ENCODE results near the gene ONECUT1. TPM values are rescaled to one million over a fixed set of nuclear protein-coding genes. Genes with fewer than 3 reads are reported as not detected.

The ONECUT1 gene
- total and polyA plus RNA-seq, 8 donors, result 0.18 to 1.2 TPM; not detected in 6

DNA sequence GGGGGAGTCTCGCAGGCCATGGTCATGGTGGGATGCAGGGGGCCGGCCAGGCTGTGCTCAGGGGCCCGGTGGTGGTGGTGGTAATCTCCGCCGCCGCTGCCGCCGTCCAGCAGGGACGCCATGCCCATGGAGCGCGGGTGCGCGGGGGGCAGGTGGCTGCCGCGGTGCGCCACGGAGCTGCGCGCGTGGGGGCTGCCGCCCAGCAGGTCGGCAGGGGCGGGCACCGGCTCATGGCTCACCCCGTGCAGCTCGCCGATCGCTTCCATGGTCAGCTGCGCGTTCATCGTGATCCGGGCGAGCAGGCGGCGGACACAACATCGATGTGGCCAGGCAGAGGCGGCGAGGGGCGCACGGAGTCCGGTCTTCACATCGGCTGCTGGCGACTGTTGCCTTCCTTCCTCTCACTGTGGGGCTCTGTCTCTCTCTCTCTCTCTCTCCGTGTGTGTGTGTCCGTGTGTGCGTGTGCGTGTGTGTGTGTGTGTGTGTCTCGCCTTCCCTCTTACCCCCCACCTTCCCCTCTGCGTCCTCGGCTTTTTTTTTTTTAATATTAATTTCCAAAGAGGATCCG, 451 bp downstream of the ONECUT1 start:
- H3K27ac ChIP-seq, result no peak overlapping the region
- no peaks in the 10 kb centered on the region for H3K36me3 ChIP-seq
- peaks cover 51 to 100% (median 86%) of the 10 kb centered on the region in 3 donors for H3K27me3 ChIP-seq
- TF ChIP-seq POLR2AphosphoS5 (IDR thresholded peaks at IDR 0.05) (no peak), EP300 (IDR thresholded peaks at IDR 0.05) (no peak), POLR2A (IDR thresholded peaks at IDR 0.05) (no peak)
- TF ChIP-seq, protein P1, sequence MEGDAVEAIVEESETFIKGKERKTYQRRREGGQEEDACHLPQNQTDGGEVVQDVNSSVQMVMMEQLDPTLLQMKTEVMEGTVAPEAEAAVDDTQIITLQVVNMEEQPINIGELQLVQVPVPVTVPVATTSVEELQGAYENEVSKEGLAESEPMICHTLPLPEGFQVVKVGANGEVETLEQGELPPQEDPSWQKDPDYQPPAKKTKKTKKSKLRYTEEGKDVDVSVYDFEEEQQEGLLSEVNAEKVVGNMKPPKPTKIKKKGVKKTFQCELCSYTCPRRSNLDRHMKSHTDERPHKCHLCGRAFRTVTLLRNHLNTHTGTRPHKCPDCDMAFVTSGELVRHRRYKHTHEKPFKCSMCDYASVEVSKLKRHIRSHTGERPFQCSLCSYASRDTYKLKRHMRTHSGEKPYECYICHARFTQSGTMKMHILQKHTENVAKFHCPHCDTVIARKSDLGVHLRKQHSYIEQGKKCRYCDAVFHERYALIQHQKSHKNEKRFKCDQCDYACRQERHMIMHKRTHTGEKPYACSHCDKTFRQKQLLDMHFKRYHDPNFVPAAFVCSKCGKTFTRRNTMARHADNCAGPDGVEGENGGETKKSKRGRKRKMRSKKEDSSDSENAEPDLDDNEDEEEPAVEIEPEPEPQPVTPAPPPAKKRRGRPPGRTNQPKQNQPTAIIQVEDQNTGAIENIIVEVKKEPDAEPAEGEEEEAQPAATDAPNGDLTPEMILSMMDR (IDR thresholded peaks at IDR 0.05), result no peak
- H3K4me3 ChIP-seq, result peak overlapping the region; percentile 44 to 62 (median 54)
- intact Hi-C loops (cut with DNase I; ENCODE audit: low total_unique reads), result no loop called here
- DNase-seq, result peak in 1 of 2 donors; percentile 67
- WGBS, 5 donors, result 1 to 2% (median 1%) methylated on average over 19 to 51 of the region's 51 CpGs
- H3K9me3 ChIP-seq, result peaks cover 0 to 1% (median 0%) of the 10 kb centered on the region in 4 donors
- peaks cover 34 to 65% (median 56%) of the 10 kb centered on the region in 4 donors for H3K4me1 ChIP-seq

DNA sequence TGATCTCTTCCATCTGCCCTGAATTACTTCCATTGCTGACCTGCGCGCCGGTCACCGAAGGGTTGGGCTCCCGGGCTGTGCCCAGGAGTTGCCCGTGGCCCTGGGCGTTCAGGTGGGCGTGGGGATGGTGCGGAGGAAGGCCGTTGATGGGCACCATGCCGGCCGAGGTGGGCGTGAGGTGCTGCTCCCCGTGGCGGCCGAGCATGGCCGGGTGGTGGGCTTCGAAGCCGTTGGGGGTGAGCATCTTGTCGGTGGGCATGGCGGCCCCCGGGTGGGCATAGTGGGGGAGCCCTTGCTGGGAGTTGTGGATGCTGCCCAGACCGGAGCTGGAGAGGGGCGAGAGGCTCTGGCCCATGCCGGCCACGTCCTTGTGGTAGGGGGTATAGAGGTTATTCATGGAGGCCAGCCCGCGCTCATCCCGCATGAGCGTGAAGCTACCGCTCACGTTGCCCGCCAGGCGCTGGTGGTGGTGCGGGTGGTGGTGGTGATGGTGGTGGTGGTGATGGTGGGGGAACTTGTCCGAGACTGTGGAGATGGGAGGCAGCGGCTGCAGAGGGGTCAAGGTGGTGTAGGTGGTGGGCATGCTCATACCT, 1.0 kb downstream of the ONECUT1 start:
- no peak for DNase-seq
- H3K4me1 ChIP-seq, result peaks cover 40 to 71% (median 61%) of the 10 kb centered on the region in 4 donors
- intact Hi-C loops (cut with DNase I; ENCODE audit: low total_unique reads), result no loop called here
- no peak for TF ChIP-seq POLR2A (IDR thresholded peaks at IDR 0.05)
- peaks cover 54 to 100% (median 86%) of the 10 kb centered on the region in 3 donors for H3K27me3 ChIP-seq
- WGBS, 5 donors, result 5 to 10% (median 7%) methylated on average over 14 to 37 of the region's 37 CpGs
- H3K36me3 ChIP-seq, result no peaks in the 10 kb centered on the region
- peak overlapping the region; percentile 44 to 62 (median 54) for H3K4me3 ChIP-seq
- no peak overlapping the region for H3K27ac ChIP-seq
- peaks cover 0 to 5% (median 0%) of the 10 kb centered on the region in 4 donors for H3K9me3 ChIP-seq

DNA sequence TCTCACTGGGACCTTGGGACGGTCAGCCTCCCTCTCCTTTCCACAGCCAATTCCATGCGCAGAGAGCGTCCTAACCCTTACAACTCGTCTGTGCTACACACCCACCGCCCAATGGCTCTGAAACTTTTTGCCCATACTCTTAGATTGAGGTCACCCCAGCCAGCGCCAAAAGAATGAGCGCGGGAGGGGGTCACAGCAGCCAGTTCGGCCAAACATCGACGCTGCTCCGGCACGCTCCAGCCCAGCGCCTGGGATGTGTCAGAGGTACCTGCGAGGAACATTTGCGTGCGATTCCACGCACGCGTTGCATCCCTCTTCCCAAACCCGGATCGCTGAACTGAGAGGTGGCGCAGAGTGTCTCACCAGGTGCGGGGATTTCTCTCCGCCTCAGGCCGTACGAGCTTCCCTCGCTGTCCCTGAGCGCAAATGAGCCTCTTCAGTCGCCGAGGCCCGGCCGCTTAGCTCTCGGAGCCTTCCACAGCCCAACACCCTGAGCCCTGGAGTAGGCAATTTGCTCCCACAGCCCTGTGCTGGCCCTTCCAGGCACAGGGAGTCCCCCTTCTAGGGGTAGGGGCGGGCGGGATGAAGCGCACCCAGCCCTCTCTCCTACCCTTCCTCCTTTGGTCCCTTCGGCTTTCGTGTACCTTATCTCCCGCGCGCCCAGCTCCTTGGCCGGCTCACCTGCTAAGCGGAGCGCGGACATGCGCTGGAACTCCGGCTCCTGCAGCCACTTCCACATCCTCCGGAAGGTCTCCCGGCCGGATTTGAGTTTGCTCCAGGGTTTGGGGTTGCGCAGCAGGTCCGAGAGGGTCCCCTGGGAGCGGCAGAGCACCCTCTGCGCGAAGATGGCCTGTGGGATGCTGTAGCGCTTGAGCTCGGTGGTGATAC, 1.8 kb downstream of the ONECUT1 start:
- Histone ChIP-seq H3K36me3 (no peaks in the 10 kb centered on the region), H3K4me1 (peaks cover 46 to 78% (median 67%) of the 10 kb centered on the region in 4 donors), H3K27ac (no peak overlapping the region), H3K4me3 (peak overlapping the region in 1 of 4 donors; percentile 59), H3K9me3 (peaks cover 0 to 5% (median 0%) of the 10 kb centered on the region in 4 donors), H3K27me3 (peaks cover 61 to 100% (median 88%) of the 10 kb centered on the region in 3 donors)
- WGBS, 5 donors, result 3 to 5% (median 4%) methylated on average over 51 to 58 of the region's 58 CpGs
- intact Hi-C loops (cut with DNase I; ENCODE audit: low total_unique reads), result no loop called here
- DNase-seq, result no peak
- TF ChIP-seq POLR2AphosphoS5 (IDR thresholded peaks at IDR 0.05) (no peak), EP300 (IDR thresholded peaks at IDR 0.05) (no peak), POLR2A (IDR thresholded peaks at IDR 0.05) (no peak)
- TF ChIP-seq, protein P1 (IDR thresholded peaks at IDR 0.05), result no peak

DNA sequence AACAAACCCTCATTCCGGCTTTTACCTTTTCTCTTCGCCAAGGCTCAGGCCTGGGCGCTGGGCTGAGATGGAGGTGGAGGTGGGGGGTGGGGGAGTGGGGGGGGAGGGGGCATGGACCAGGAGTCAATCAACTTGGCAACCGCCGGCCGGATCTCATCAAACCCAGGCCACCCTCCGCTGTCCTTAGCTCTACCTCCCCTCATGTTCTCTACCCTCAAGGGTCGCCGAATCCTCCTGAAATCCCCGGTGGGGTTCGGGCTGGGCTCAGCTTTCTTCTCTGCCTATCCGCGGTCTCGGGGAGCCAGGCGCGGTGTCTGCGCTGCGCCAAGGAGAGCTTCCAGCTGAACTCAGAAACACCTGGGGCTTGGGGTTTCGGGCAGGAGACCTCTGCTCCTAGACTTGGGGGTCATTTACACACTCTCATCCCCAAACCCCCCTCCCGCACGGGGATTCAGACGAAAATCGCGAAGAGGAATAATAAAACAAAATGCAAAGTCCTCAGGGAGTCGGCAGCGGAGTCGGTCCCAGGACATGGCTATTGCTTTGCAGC, 2.5 kb downstream of the ONECUT1 start:
- TF ChIP-seq POLR2A (IDR thresholded peaks at IDR 0.05) (no peak), EP300 (IDR thresholded peaks at IDR 0.05) (no peak), POLR2AphosphoS5 (IDR thresholded peaks at IDR 0.05) (no peak)
- TF ChIP-seq, protein P1 (IDR thresholded peaks at IDR 0.05), result no peak
- Histone ChIP-seq H3K4me1 (peaks cover 46 to 82% (median 69%) of the 10 kb centered on the region in 4 donors), H3K27me3 (peaks cover 64 to 100% (median 90%) of the 10 kb centered on the region in 3 donors), H3K9me3 (peaks cover 0 to 5% (median 0%) of the 10 kb centered on the region in 4 donors), H3K36me3 (no peaks in the 10 kb centered on the region), H3K27ac (no peak overlapping the region), H3K4me3 (no peak overlapping the region)
- intact Hi-C loops (cut with DNase I; ENCODE audit: low total_unique reads), result no loop called here
- 1 to 8% (median 5%) methylated on average over 24 to 27 of the region's 27 CpGs for WGBS, 5 donors
- no peak for DNase-seq
